A673 (cell line): ENCODE measurements around the gene HS3ST3A1.

Experiments used
- EZH2 ChIP-seq: fragments of 200-600 bp; sonication (generic); IDR thresholded peaks from 2 replicates; pipeline ENCODE4 v1.6.1; 2017; ENCODE audit warnings: borderline replicate concordance, low read depth, mild to moderate bottlenecking, mixed read lengths, antibody characterized with exemption, low read length; ENCODE audit not compliant: poor library complexity, severe bottlenecking
- TF ChIP-seq, protein P1 (sequence below): fragments of 300-800, 200-600 bp; sonication (generic); conservative IDR thresholded peaks from 2 replicates; pipeline ENCODE4 v1.5.1; 2017; ENCODE audit warnings: low read depth, mild to moderate bottlenecking, antibody characterized with exemption, low read length, moderate library complexity, mixed read lengths

GRCh38 chr17:13643180-13643579, 41.5 kb upstream of the HS3ST3A1 start:
- TF ChIP-seq, protein P1, sequence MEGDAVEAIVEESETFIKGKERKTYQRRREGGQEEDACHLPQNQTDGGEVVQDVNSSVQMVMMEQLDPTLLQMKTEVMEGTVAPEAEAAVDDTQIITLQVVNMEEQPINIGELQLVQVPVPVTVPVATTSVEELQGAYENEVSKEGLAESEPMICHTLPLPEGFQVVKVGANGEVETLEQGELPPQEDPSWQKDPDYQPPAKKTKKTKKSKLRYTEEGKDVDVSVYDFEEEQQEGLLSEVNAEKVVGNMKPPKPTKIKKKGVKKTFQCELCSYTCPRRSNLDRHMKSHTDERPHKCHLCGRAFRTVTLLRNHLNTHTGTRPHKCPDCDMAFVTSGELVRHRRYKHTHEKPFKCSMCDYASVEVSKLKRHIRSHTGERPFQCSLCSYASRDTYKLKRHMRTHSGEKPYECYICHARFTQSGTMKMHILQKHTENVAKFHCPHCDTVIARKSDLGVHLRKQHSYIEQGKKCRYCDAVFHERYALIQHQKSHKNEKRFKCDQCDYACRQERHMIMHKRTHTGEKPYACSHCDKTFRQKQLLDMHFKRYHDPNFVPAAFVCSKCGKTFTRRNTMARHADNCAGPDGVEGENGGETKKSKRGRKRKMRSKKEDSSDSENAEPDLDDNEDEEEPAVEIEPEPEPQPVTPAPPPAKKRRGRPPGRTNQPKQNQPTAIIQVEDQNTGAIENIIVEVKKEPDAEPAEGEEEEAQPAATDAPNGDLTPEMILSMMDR: no peak
- TF ChIP-seq EZH2: no peak
